Kidney tubule cell (primary cell): ENCODE data around the gene TRAF1.
"Not testable (repeated sequence)": the region's sequence is repeated elsewhere in the genome, so short reads cannot be mapped to it uniquely, and the experiment has no call there.

ENCODE experiments used
- DNase-seq: peaks from one replicate; pipeline ENCODE4 v3.0.0-alpha.2; 2018; ENCODE audit warnings: low spot score

Gene TRAF1, protein sequence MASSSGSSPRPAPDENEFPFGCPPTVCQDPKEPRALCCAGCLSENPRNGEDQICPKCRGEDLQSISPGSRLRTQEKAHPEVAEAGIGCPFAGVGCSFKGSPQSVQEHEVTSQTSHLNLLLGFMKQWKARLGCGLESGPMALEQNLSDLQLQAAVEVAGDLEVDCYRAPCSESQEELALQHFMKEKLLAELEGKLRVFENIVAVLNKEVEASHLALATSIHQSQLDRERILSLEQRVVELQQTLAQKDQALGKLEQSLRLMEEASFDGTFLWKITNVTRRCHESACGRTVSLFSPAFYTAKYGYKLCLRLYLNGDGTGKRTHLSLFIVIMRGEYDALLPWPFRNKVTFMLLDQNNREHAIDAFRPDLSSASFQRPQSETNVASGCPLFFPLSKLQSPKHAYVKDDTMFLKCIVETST

GRCh38 chr9:120926397-120926928 lies at the start of gene TRAF1:
Gene TRAF1, minus strand, starts transcription at chr9:120926796. Its CDS starts 721 bp downstream, at chr9:120926075.
- peak; percentile 88 for DNase-seq

DNA sequence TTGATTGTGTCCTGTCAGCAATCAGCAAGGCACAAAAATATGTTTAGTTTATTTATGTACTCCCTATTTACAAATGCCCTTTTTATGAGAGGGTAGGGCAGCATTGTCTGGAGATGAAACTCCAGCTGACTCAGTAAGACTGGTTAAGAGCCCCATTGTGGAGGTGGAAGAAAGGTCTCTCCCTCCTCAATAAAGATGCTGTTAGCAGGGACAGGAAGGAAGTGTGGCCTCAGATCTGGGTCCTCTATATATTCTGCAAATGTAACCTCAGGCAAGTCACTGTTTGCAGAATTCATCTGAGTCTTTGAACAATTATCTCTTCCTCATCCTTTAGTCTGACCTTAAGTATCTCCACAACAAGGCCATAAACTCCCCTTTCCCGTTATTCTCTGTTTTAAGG lies 48.3 kb upstream of the TRAF1 start:
- DNase-seq: no peak

- no peak for DNase-seq
Observed at GRCh38 chr9:120974181-120974580, 47.6 kb upstream of the TRAF1 start.

GRCh38 chr9:120971938-120972337 lies 45.3 kb upstream of the TRAF1 start:
- DNase-seq: no peak

- DNase-seq: not testable (repeated sequence)
Observed at GRCh38 chr9:120971471-120971870, 44.9 kb upstream of the TRAF1 start.

DNA sequence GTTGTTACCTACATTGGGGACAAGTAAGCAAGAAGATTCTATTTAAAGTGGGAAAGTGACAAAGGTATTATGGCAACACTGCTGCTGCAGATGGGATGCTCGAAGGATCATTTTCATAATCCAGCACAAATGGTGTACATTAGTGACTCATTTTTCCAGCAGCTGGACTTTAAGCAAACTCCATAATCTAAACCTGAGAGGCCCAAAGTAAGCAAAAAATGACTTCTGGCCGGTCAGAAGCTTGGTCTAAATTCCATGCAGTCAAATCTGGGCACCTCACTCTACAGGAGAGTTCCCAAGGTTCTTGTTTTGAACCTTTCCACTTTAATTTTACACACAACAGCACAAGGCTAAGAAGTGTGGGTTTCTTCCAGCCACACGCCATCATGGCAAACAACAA lies 43.6 kb upstream of the TRAF1 start:
- no peak for DNase-seq

DNA sequence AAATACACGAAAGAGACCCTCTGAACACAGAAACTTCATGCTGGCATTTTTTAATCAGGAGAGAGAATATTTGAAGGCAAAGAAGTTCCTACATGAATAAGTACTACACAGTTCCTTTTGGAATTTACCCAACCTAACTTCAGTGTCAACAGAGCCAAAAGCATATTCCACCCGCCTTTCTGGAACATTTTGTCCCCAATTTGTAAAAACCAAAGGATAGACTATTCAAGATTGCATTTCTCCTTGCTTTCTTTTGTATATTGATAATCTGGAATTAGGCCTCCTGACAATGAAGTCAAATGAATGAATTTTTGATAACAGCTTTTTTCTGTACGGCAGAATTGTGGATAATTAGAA lies 39.4 kb upstream of the TRAF1 start:
- no peak for DNase-seq

GRCh38 chr9:120965344-120966012 lies 38.9 kb upstream of the TRAF1 start:
- no peak for DNase-seq

GRCh38 chr9:120961936-120962335 lies 35.3 kb upstream of the TRAF1 start:
- DNase-seq: no peak

GRCh38 chr9:120960001-120960400 lies 33.4 kb upstream of the TRAF1 start:
- DNase-seq: no peak

GRCh38 chr9:120956862-120957261 lies 30.3 kb upstream of the TRAF1 start:
- DNase-seq: no peak

- no peak for DNase-seq
Observed at GRCh38 chr9:120951960-120952618, 25.5 kb upstream of the TRAF1 start.

DNA sequence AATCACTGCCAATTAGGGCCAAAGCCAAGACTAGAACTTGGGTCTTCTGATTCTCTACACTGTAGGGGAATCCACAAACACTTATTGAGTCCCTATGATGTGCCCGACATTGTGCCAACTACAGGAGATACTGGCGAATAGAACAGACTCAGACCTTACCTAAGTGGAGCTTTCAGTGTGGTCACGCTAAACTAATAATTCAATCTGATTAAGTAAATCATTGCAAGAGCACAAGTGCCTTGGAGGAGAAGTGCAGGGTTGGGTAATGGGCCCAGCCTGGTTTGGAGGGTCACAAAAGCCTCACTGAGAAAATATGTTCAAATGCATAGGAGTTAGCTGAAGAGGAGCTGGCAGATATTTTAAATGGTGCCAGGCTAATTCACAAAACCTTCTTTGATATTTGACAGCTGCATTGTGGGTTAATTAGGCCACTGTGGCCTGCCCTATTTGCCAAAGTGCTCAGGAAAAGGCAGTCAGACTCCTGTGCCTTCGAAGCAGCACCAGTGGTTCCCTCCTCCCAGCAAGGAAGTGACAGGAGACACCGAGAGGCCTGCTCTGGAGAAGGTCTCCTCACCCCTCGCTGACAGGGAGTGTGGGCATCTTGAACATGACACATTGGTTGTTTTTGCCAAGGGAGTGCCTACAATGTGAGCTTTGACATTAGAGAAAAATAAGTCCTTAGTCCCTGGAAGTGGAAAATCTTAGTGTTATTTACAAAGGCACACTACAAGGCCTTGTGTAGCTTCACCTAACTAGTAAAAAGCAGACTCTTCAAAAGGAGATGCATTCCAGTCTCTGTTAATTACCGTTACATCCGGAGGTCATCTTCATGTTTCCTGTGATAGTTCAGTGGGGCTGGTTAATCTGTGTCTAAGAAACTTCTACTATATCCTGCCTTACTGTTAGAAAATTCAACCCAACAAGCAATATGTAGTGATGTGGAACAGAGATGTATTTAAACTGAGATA lies 24.1 kb upstream of the TRAF1 start:
- peak; percentile 53 for DNase-seq

GRCh38 chr9:120949290-120949689 lies 22.7 kb upstream of the TRAF1 start:
- DNase-seq: no peak

GRCh38 chr9:120948824-120949223 lies 22.2 kb upstream of the TRAF1 start:
- no peak for DNase-seq

- no peak for DNase-seq
Observed at GRCh38 chr9:120947222-120947621, 20.6 kb upstream of the TRAF1 start.

DNA sequence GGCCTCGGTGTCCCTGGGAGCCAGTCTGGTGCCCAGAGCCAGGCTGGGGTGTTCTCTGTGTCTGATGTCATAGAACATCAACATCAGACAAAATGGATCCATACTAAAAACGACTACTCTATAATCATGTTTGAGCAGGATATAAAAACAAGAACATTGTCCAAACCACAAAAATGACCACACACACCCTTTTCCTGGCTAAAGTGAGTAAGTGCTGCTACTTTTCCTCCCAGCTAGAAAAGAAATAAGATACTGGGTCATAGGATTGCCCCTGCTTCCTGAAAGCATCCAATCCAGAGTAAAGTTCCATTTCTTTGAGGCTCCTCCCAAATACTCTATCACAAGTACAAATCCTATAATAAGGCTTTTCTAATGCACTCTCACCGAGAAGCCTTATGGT lies 19.7 kb upstream of the TRAF1 start:
- no peak for DNase-seq

DNA sequence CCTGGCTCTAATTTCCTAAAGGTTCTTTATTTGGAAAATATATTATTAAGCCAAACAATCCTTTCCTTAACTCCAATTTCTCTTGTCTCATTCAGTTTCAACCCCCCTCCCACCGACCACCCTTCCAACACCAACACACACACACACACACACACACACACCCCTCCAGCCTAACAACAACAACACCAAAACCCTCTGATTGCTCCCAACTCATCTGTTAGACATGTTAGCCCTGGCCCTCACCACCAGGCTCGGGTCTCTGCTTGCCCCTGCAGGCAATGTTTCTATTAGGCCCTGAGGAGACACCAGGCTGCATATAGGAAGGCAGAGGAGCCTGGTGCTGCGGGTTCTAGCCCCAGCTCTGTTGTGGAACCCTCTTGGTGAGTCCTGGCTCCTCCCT lies 18.4 kb upstream of the TRAF1 start:
- no peak for DNase-seq

DNA sequence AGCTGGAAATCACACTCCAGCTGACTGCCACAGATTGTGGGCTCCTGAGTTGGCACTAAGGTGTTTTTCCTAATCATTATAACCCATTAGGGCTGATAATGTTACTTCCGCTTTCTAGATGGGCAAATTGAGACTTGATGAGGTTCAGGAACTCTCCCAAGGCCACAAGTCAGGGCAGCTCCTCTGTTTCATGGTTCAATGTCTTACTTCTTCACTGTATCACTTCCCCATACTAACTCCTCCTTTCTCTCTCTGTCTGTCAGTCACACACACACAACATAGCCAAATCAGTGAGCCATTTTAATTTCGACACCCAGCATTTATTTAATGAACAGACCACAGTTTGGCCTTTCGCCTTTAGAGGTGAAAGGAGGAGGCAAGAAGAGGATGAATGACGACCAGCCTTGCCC lies 17.8 kb upstream of the TRAF1 start:
- no peak for DNase-seq

GRCh38 chr9:120942186-120943001 lies 15.8 kb upstream of the TRAF1 start:
- DNase-seq: no peak
